Neural crest cell (in vitro differentiated cells): Measurements from ENCODE around the gene GOLPH3. TPM values are rescaled to one million over a fixed set of nuclear protein-coding genes. Genes with fewer than 3 reads are reported as not detected.

Source experiments
- DNase-seq: peaks from one replicate; pipeline ENCODE4 v3.0.0; 2021; ENCODE audit warnings: low read depth, mixed read lengths, low spot score
- H3K27ac Mint-ChIP-seq: one replicate; pipeline ENCODE4 v1.8.0; 2021; ENCODE audit warnings: mild to moderate bottlenecking, mixed read lengths; ENCODE audit not compliant: unreplicated experiment
- H3K27me3 Mint-ChIP-seq: 2 replicates; pipeline ENCODE4 v1.8.0; 2021; ENCODE audit warnings: low read depth, mild to moderate bottlenecking, mixed read lengths
- H3K36me3 Mint-ChIP-seq: 2 replicates; pipeline ENCODE4 v1.8.0; 2021; ENCODE audit warnings: low read depth, mild to moderate bottlenecking, mixed read lengths
- H3K4me1 Mint-ChIP-seq: 2 replicates; pipeline ENCODE4 v1.8.0; 2021; ENCODE audit warnings: mixed read lengths
- H3K4me3 Mint-ChIP-seq: one replicate; pipeline ENCODE4 v1.8.0; 2021; ENCODE audit warnings: mild to moderate bottlenecking, mixed read lengths
- H3K9me3 Mint-ChIP-seq: 2 replicates; pipeline ENCODE4 v1.8.0; 2021; ENCODE audit warnings: mixed read lengths
- total RNA-seq: library from RNA; stranded (reverse); gene quantifications from 2 replicates; pipeline ENCODE4 v1.2.1, GENCODE V29; 2021
- TF ChIP-seq, protein P1 (sequence below): fragments of 200-600 bp; sonication (generic); conservative IDR thresholded peaks from 2 replicates; pipeline ENCODE4 v1.5.0; 2021; ENCODE audit warnings: antibody characterized with exemption, mild to moderate bottlenecking

GOLPH3 gene
- total RNA-seq, 1 donor from 2014 or later, result 61.7 TPM

DNA sequence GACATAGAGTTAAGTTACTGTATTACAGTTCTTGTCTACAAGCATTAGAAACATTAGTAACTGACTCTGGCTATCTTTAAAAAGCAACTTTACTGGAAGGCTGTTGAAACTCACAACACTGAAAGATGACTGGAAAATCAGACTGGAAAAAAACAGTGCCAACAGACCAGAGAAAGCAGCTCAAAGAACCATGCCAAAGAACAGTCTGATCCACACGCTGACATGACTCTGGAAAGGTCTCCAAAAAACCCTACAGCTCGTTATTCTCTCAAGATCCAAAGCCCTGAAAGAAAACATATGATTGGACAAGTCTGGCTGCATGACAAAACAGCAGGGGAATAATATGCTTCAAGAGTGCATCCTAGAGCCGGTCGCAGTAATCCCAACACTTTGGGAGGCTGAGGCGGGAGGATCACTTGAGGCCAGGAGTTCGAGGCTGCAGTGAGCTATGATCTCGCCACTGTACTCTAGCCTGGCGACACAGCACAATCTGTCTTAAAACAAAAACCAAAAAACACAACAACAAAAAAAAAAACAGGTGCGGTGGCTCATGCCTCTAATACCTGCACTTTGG lies 5.6 kb downstream of the GOLPH3 start:
- Mint-ChIP-seq H3K4me3 (no peak overlapping the region), H3K27me3 (no peaks in the 10 kb centered on the region), H3K27ac (no peak overlapping the region), H3K36me3 (peaks cover 28% of the 10 kb centered on the region), H3K4me1 (peaks cover 30% of the 10 kb centered on the region), H3K9me3 (no peaks in the 10 kb centered on the region)
- TF ChIP-seq, protein P1, sequence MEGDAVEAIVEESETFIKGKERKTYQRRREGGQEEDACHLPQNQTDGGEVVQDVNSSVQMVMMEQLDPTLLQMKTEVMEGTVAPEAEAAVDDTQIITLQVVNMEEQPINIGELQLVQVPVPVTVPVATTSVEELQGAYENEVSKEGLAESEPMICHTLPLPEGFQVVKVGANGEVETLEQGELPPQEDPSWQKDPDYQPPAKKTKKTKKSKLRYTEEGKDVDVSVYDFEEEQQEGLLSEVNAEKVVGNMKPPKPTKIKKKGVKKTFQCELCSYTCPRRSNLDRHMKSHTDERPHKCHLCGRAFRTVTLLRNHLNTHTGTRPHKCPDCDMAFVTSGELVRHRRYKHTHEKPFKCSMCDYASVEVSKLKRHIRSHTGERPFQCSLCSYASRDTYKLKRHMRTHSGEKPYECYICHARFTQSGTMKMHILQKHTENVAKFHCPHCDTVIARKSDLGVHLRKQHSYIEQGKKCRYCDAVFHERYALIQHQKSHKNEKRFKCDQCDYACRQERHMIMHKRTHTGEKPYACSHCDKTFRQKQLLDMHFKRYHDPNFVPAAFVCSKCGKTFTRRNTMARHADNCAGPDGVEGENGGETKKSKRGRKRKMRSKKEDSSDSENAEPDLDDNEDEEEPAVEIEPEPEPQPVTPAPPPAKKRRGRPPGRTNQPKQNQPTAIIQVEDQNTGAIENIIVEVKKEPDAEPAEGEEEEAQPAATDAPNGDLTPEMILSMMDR, result no peak
- no peak for DNase-seq

DNA sequence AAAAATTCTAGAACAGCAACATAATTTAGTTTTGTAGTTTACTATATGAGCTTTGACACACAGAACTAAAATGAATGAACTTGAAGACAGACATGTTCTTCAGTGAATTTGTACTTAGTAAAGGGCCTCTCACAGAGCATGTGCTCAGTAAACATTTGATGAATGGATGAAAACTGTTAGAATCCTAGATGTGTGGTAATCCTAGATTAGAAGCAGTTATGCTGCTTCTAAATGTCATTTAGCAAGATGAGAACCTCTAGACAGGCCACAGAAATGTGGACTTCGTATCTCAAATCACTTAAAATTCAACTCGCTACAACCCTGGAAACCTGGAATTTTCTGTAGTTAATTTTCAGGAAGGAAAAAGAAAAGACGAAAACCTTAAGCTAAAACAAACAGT lies 8.5 kb downstream of the GOLPH3 start:
- H3K36me3 Mint-ChIP-seq, result peaks cover 30% of the 10 kb centered on the region
- H3K4me1 Mint-ChIP-seq, result peaks cover 13% of the 10 kb centered on the region
- no peak for DNase-seq
- H3K27ac Mint-ChIP-seq, result no peak overlapping the region
- H3K27me3 Mint-ChIP-seq, result no peaks in the 10 kb centered on the region
- no peak overlapping the region for H3K4me3 Mint-ChIP-seq
- TF ChIP-seq, protein P1, result no peak
- no peaks in the 10 kb centered on the region for H3K9me3 Mint-ChIP-seq

DNA sequence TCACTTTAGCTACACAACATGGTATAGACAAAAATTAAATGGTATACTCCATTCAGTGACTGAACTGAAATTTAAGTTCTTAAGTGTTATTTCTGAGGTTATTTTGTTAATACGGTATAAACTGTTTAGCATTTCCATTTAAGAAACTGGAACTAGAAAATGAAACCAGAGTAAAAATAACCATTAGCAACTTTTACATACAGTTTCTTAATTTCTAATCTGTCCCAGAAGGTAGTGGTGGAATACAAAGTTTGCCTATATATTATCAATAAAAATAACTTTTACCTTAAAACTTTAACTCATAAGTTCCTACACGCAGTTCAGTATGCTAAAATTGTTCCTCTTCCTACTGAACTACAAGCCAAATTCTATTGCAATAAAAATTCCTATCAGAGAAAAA lies 10.3 kb downstream of the GOLPH3 start:
- Mint-ChIP-seq H3K4me1 (no peaks in the 10 kb centered on the region), H3K4me3 (no peak overlapping the region), H3K36me3 (peaks cover 23% of the 10 kb centered on the region), H3K9me3 (no peaks in the 10 kb centered on the region), H3K27me3 (no peaks in the 10 kb centered on the region), H3K27ac (no peak overlapping the region)
- no peak for DNase-seq
- TF ChIP-seq, protein P1, result no peak

DNA sequence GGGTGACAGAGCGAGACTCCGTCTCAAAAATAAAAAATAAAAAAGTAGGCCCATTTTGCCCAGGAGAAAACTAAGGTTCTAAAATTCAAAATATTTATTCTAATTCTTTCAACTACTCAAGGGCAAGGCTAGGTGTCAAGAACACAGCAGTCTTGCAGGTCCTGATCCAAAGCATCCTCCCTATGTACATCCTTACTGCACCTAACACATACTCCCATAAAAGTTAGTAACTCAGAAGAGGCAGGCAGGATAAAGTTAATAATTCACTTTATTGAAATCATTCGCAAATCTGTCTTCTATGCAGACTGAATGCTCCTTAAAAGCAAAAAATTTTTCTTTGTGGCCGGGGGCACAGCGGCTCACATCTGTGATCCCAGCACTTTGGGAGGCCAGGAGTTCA lies 11.1 kb downstream of the GOLPH3 start:
- Mint-ChIP-seq H3K36me3 (peaks cover 15% of the 10 kb centered on the region), H3K27ac (no peak overlapping the region), H3K27me3 (no peaks in the 10 kb centered on the region), H3K4me3 (no peak overlapping the region), H3K9me3 (no peaks in the 10 kb centered on the region), H3K4me1 (no peaks in the 10 kb centered on the region)
- TF ChIP-seq, protein P1, result no peak
- no peak for DNase-seq

DNA sequence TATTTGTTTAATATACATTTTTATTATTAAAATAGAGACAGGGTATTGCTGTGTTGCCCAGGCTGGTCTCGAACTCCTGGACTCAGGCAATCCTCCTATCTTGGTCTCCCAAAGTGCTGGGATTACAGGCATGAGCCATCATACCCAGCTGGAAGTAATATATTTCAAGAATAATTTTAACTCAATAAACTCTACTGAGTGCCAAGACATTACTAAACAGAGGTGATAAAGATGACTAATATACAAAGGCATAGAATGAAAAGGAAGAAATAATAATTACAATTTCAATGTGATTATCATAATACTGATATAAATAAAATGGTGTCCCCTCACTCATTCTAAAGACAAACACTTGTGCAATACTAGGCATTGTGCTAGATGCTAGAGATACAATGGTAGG lies 13.9 kb downstream of the GOLPH3 start:
- TF ChIP-seq, protein P1, result no peak

More for the DNA sequence above, 13.9 kb downstream of the GOLPH3 start:
- no peaks in the 10 kb centered on the region for H3K27me3 Mint-ChIP-seq
- H3K27ac Mint-ChIP-seq, result no peak overlapping the region
- H3K4me1 Mint-ChIP-seq, result peaks cover 3% of the 10 kb centered on the region
- no peak overlapping the region for H3K4me3 Mint-ChIP-seq
- no peak for DNase-seq
- H3K36me3 Mint-ChIP-seq, result peaks cover 15% of the 10 kb centered on the region
- H3K9me3 Mint-ChIP-seq, result no peaks in the 10 kb centered on the region
